Fibroblast of skin of left quadriceps (primary cell): ENCODE data around the gene HECTD4.
"Not testable (repeated sequence)": the region's sequence is repeated elsewhere in the genome, so short reads cannot be mapped to it uniquely, and the experiment has no call there.

Source experiments
- DNase-seq, 2 experiments: peaks; one replicate each; pipeline ENCODE4 v3.0.0-alpha.2; 2013; ENCODE audit warnings: low read depth in 2 of 2

The HECTD4 gene

GRCh38 chr12:112353393-112353792 is 28.8 kb downstream of the HECTD4 start:
- DNase-seq, result no peak

- no peak for DNase-seq
Observed at GRCh38 chr12:112352921-112353320, 29.3 kb downstream of the HECTD4 start.

- DNase-seq, result no peak
Observed at GRCh38 chr12:112350593-112351592, 31.3 kb downstream of the HECTD4 start.

GRCh38 chr12:112349431-112349830 is 32.8 kb downstream of the HECTD4 start:
- DNase-seq, result no peak

GRCh38 chr12:112348926-112349325 is 33.3 kb downstream of the HECTD4 start:
- DNase-seq, result not testable (repeated sequence)

GRCh38 chr12:112347581-112347982 is 34.6 kb downstream of the HECTD4 start:
- DNase-seq, result peak; percentile 63 to 66

- DNase-seq, result no peak
Observed at GRCh38 chr12:112346194-112346593, 36.0 kb downstream of the HECTD4 start.

- no peak for DNase-seq
Observed at GRCh38 chr12:112344220-112344619, 38.0 kb downstream of the HECTD4 start.

- no peak for DNase-seq
Observed at GRCh38 chr12:112342587-112342986, 39.6 kb downstream of the HECTD4 start.

GRCh38 chr12:112341046-112341825 is 41.0 kb downstream of the HECTD4 start:
- no peak for DNase-seq

- DNase-seq, result no peak
Observed at GRCh38 chr12:112340230-112340629, 42.0 kb downstream of the HECTD4 start.

GRCh38 chr12:112334999-112335398 is 47.2 kb downstream of the HECTD4 start:
- not testable (repeated sequence) for DNase-seq

- DNase-seq, result no peak
Observed at GRCh38 chr12:112333019-112333418, 49.2 kb downstream of the HECTD4 start.

GRCh38 chr12:112331886-112332285 is 50.3 kb downstream of the HECTD4 start:
- no peak for DNase-seq

- no peak for DNase-seq
Observed at GRCh38 chr12:112330706-112331105, 51.5 kb downstream of the HECTD4 start.

- DNase-seq, result no peak
Observed at GRCh38 chr12:112328456-112329124, 53.6 kb downstream of the HECTD4 start.

- DNase-seq, result no peak
Observed at GRCh38 chr12:112327209-112327938, 54.9 kb downstream of the HECTD4 start.

GRCh38 chr12:112325622-112326207 is 56.5 kb downstream of the HECTD4 start:
- no peak for DNase-seq

GRCh38 chr12:112325157-112325556 is 57.1 kb downstream of the HECTD4 start:
- no peak for DNase-seq

GRCh38 chr12:112322882-112323547 is 59.2 kb downstream of the HECTD4 start:
- DNase-seq, result no peak
